ENCODE results near the gene GMFB.
"Not testable (repeated sequence)": the region's sequence is repeated elsewhere in the genome, so short reads cannot be mapped to it uniquely, and the experiment has no call there.

Gene GMFB

DNA sequence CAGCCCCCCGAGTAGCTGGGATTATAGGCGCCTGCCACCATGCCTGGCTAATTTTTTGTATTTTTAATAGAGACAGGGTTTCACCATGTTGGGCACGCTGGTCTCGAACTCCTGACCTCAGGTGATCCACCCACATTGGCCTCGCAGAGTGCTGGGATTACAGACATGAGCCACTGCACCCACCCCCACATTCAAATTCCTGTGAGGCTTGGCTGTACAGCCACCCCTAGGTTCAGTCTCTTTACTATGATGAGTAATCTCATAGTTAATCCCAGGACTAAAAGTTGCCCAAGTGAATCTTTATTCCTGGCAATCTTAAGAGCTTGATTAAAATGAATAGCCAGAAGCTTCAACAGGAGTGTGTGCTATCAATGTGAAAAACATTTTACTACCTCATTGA, 34.8 kb downstream of the GMFB start:
- POLR2A ChIA-PET; H3K9me3 ChIP-seq (ENCODE audit: control insufficient read depth, insufficient read depth, low read depth, low read length); H3K4me1 ChIP-seq (ENCODE audit: control insufficient read depth, insufficient read depth, low read length); H3K36me3 ChIP-seq (ENCODE audit: control insufficient read depth in 2 of 2, insufficient read depth in 1 of 2, low read length in 2 of 2); H3K4me3 ChIP-seq (ENCODE audit: low read depth, low read length); H3K27ac ChIP-seq (ENCODE audit: extremely low read depth, low read depth, low read length): not testable (repeated sequence)
- 0 out of 2 replicates have a peak, but pooled peaks have one; percentile 24 for TF ChIP-seq EGR2 (tag by site-specific recombination; IDR thresholded peaks at IDR 0.05; ENCODE audit: low read depth)
- TF ChIP-seq ZFHX2 (tag by site-specific recombination; conservative IDR thresholded peaks at IDR 0.05), result peak; percentile 69
- TF ChIP-seq ZNF335 (tag by site-specific recombination; conservative IDR thresholded peaks at IDR 0.05), result 0 out of 2 replicates have a peak, but pooled peaks have one; percentile 34
- CTCF ChIA-PET, result interaction anchor here (0.8 to 1.0 kb wide), 2 partner anchors 10 to 33 kb away, joined by 3 to 5 read pairs; no protein-coding TSS in a partner anchor

DNA sequence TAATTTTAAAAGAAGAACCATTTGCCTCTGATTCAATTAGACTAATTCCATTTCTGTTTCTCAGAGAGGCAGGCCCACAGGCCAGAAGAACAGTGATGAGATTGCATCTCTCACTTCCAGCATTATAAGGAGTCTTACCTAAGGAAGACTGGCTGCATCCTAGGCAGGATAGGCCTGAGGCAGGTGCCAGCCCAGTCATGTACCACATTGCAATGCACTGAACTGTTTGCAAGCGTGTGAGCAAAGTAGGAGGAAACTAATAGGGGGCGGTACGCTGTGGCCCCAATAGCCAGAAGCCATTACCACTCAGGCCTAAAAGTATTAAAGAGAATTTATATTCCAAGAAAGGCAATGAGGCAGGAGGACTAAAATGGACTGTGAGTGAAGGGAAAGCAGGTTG, 35.5 kb downstream of the GMFB start:
- Histone ChIP-seq H3K27ac (ENCODE audit: extremely low read depth, low read depth, low read length) (no peak overlapping the region), H3K9me3 (ENCODE audit: control insufficient read depth, insufficient read depth, low read depth, low read length) (no peaks in the 10 kb centered on the region), H3K4me1 (ENCODE audit: control insufficient read depth, insufficient read depth, low read length) (no peaks in the 10 kb centered on the region), H3K4me3 (ENCODE audit: low read depth, low read length) (no peak overlapping the region), H3K36me3 (ENCODE audit: control insufficient read depth in 2 of 2, insufficient read depth in 1 of 2, low read length in 2 of 2) (no peaks in the 10 kb centered on the region; a peak in 1 of 3 replicates)
- POLR2A ChIA-PET, result no interaction called here
- CTCF ChIA-PET, result interaction anchor here (0.6 to 1.0 kb wide), 2 partner anchors 9 to 916 kb away, joined by 3 read pairs; no protein-coding TSS in a partner anchor
- no peak for TF ChIP-seq ZNF10 (tag by site-specific recombination; IDR thresholded peaks at IDR 0.05)
- TF ChIP-seq, protein P1, sequence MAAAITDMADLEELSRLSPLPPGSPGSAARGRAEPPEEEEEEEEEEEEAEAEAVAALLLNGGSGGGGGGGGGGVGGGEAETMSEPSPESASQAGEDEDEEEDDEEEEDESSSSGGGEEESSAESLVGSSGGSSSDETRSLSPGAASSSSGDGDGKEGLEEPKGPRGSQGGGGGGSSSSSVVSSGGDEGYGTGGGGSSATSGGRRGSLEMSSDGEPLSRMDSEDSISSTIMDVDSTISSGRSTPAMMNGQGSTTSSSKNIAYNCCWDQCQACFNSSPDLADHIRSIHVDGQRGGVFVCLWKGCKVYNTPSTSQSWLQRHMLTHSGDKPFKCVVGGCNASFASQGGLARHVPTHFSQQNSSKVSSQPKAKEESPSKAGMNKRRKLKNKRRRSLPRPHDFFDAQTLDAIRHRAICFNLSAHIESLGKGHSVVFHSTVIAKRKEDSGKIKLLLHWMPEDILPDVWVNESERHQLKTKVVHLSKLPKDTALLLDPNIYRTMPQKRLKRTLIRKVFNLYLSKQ (tag by site-specific recombination; IDR thresholded peaks at IDR 0.05; ENCODE audit: borderline replicate concordance), result no peak
- TF ChIP-seq SP7 (tag by site-specific recombination; IDR thresholded peaks at IDR 0.05), result no peak
- TF ChIP-seq ZNF521 (tag by site-specific recombination; IDR thresholded peaks at IDR 0.05), result no peak
- TF ChIP-seq ZNF248 (tag by site-specific recombination; IDR thresholded peaks at IDR 0.05), result no peak
- no peak for TF ChIP-seq ZNF18 (tag by site-specific recombination; IDR thresholded peaks at IDR 0.05)
- no peak for TF ChIP-seq GLI2 (tag by site-specific recombination; IDR thresholded peaks at IDR 0.05; ENCODE audit: borderline replicate concordance, low read depth)
- no peak for TF ChIP-seq ZNF596 (tag by site-specific recombination; IDR thresholded peaks at IDR 0.05)
- TF ChIP-seq, protein P2, sequence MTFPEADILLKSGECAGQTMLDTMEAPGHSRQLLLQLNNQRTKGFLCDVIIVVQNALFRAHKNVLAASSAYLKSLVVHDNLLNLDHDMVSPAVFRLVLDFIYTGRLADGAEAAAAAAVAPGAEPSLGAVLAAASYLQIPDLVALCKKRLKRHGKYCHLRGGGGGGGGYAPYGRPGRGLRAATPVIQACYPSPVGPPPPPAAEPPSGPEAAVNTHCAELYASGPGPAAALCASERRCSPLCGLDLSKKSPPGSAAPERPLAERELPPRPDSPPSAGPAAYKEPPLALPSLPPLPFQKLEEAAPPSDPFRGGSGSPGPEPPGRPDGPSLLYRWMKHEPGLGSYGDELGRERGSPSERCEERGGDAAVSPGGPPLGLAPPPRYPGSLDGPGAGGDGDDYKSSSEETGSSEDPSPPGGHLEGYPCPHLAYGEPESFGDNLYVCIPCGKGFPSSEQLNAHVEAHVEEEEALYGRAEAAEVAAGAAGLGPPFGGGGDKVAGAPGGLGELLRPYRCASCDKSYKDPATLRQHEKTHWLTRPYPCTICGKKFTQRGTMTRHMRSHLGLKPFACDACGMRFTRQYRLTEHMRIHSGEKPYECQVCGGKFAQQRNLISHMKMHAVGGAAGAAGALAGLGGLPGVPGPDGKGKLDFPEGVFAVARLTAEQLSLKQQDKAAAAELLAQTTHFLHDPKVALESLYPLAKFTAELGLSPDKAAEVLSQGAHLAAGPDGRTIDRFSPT (tag by site-specific recombination; IDR thresholded peaks at IDR 0.05), result no peak
- no peak for TF ChIP-seq KLF7 (tag by site-specific recombination; IDR thresholded peaks at IDR 0.05; ENCODE audit: borderline replicate concordance)
- no peak for TF ChIP-seq ZBTB48 (tag by site-specific recombination; IDR thresholded peaks at IDR 0.05)
- no peak for TF ChIP-seq ZFP69B (tag by site-specific recombination; IDR thresholded peaks at IDR 0.05)
- no peak for TF ChIP-seq ZNF544 (tag by site-specific recombination; IDR thresholded peaks at IDR 0.05)
- TF ChIP-seq GLIS1 (tag by site-specific recombination; IDR thresholded peaks at IDR 0.05), result no peak
- no peak for TF ChIP-seq ZNF433 (tag by site-specific recombination; IDR thresholded peaks at IDR 0.05; ENCODE audit: low read depth)
- no peak for TF ChIP-seq HOXC10 (CRISPR knock-in tag; IDR thresholded peaks at IDR 0.05)
- TF ChIP-seq SP2 (tag by site-specific recombination; IDR thresholded peaks at IDR 0.05), result no peak
- no peak for TF ChIP-seq ZNF157 (tag by site-specific recombination; IDR thresholded peaks at IDR 0.05)
